GM23248 (cell line): ENCODE measurements around the gene AADAT.

Source experiments
- EZH2 ChIP-seq: fragments of 200-600 bp; sonication (generic); IDR thresholded peaks from 2 replicates; pipeline ENCODE4 v1.6.1; 2018; ENCODE audit warnings: antibody characterized with exemption, mild to moderate bottlenecking; ENCODE audit not compliant: insufficient read depth, poor library complexity, severe bottlenecking
- EZH2phosphoT487 ChIP-seq: fragments of 200-600 bp; sonication (generic); IDR thresholded peaks from 2 replicates; pipeline ENCODE4 v1.6.1; 2018; ENCODE audit warnings: antibody characterized with exemption, moderate library complexity, mild to moderate bottlenecking, low read depth; ENCODE audit not compliant: insufficient read depth

DNA sequence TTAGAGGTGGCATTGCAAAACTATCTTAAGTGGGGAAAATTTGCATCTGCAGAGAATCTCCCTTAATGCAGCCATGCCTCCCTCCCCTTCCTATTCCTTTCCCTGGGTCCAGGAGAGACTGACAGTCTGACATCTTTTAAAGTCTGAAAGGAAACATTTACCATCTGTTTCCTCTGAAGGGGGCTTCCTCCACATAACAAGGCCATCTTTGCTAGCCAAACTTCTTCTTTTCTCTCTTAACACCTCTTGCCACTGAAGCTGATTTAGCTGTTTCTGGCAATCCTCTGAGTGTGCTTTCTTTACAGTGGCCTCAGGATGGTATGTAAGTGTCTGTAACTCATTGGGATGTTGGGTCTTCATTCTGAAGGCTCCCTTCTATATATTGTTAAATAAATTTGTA, 34.6 kb upstream of the AADAT start:
- TF ChIP-seq EZH2phosphoT487 = no peak
- no peak for TF ChIP-seq EZH2
